ENCODE measurements around the gene PLA2G7.
"Not testable (repeated sequence)": the region's sequence is repeated elsewhere in the genome, so short reads cannot be mapped to it uniquely, and the experiment has no call there.

The PLA2G7 gene

DNA sequence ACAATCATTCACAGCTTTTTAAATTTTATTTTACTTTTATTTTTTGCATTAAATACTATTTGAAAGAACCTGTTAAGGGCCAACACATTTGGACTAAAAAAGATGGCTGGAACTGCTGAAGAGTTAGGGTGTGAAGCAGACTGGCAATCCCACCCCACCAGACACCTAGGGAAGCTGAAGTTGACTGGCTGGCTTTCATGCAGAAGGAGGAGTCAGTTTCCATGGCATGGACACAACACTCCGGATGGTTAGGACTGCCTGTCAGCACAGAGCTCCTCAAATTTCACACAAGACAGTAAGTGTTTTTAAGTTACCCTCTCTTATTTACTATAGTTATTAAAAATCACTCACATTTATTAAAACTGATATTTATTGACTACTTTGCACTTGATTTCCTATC is 11.5 kb upstream of the PLA2G7 start, which contains the start of gene ANKRD66:
Gene ANKRD66 (plus strand): TSS at position 238 of the 400 bp plus-strand sequence. CDS start 5,016 bp downstream, outside the sequence.
- no peak for DNase-seq

DNA sequence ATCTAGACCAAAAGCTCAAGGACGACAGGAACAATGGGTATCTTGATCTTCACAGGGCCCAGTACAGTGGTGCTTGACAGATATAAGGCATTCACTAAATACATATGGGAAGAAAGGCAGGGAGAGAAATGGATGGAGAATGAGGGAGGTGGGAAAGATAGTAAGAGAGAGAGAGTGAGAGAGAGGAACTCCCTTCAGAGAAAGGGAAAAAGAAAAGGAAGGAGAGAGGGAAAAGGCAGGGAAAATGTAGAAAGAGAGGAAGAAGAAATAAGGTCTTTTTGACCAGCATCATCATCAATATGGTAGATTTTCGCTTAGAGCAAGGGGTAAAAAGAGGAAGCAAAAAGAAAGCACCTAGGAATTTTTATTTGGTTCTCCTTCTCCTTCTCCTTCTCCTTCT is 10.8 kb upstream of the PLA2G7 start:
- no peak for DNase-seq

DNA sequence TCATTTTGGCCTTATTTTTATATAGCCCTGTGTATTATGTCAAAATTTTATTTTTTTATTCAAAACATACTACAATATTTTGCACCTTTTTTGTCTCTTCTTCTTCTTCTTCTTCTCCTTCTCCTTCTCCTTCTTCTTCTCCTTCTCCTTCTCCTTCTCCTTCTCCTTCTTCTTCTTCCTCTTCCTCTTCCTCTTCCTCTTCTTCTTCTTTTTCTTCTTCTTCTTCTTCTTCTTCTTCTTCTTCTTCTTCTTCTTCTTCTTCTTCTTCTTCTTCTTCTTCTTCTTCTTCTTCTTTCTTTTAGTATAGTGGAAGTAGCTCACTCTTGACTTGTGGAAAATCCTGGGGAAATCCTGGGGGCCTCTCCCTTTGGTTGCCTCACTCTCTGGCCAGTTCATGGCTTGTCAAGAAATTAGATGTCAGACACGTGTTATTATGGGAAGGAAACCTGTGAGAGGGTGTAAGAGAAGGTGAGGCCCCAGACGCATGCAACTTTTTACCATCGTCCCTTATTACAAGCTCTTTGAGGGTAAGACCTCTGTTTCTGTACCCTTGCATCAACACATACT is 9.1 kb upstream of the PLA2G7 start:
- not testable (repeated sequence) for DNase-seq

DNA sequence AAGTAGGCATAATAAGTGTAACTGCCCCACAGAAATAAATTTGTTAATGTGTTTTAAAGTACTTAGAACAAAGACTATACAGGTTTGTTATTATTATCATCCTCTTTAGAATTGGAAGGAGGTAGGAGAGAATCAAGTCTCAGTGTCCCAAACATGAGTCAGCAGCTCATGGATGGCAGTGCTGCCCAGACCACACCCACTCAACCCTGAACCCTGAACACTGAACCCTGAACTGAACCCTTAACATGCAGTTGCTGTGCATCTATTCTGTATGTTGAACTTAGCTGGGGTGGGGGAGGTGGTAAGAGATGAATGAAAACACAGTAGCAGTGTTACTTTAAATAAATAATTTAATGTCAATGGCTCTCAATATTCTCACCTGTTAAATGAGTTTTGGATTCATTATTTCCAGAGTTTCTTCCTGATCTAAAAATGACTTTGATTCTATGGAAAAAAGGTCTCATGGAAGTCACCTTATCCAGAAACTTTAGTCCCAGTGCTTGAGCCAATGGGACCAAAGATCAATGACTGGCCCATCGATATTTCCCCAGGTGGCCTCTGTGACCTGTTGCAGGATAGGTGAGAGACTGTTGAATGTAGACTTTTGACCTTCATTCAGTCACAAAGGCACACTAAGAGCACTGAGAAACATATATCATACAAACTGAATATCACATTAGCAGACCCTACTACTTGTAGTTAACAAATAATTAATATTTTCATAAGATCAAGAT is 8.4 kb upstream of the PLA2G7 start:
- no peak for DNase-seq

DNA sequence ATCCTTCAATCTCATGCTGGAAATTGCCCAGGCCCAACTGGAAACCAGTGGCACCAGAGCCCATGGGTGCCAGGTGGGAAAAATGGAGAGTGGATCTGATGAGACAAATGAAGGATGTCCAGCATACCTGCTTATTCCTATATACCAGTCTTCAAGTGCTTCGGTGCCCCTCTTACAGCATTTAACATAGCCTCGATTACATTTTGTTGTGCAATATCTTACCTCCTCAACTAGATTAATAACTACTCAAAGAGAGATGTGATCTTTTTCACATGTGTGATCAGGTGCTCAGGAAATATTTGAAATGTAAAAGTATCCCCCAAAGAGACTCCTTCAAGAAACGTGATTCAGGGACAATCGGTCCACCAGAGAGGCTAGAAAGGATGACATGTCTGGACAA is 6.7 kb upstream of the PLA2G7 start:
- DNase-seq: no peak

DNA sequence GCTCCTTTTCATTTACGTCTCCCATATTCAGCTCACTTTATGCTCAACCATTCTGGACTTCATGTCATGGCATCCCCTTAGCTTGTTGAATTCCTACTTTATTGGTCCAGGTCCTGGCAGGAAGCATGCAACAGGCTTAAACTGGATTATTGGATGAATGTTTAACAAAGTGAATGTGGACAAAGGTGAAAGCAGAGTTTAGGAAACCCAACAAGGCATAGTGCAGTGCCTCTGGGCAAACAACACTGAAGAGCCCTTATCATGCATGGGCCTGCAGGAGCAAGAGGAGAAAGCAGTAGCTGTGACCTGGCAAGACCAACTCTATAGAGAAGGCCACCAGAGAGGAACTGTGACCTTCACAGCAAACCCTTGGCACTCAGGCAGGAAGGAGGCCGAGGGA is 6.3 kb upstream of the PLA2G7 start:
- DNase-seq: no peak

DNA sequence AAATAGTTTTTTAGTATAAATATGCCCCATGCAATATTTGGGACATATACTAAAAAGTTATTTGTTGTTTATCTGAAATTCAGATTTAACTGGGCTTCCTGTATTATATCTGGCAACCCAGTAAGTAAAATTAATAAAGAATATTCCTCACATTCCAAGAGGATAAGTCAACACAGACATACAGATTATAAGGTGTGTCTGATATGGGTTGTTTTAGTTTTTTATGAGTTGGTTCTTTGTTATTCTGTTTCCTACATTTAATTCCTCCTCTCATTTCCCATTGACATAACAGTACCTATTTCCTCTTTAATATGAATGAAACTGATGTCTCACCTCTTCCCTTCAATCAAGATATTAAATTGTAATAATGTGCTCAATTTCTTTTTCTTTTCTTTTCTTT is 1.7 kb upstream of the PLA2G7 start:
- DNase-seq: no peak

DNA sequence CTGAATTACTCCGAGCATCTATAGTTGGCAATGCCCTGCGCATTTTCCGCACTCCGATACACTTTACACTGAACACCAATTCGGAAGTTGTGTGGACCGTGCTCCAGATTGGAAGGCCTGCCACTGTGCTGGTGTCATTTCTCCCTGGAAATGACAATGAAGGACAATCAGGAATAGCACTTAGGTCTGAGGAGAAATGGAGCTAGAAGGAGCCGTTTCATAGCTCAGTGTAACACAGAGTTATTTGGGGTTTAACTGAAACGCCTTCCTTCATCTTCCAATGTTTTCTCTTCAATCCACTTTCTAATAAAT is 501 bp upstream of the PLA2G7 start:
- no peak for DNase-seq

DNA sequence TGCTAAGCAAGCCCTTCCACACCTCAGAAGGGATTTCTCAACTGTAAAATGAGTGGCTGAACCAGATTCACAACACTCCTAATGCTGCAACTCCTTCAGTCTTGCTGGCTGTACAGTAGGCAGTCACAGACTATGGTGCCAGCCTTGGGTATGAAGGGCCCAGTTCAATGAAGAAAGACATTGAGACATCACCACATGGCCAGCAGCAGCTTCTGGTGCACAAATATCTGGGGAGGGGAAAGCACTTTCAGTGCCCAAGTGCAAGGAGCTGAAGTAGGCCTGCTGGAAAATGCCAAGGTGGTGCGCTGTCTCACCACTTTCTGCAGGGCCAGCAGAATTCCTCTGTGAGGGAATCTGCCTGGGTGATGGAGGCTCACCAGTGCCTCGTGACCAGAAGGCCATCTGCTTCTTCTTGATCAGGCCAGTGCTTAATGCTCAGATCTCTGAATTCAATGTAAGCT is 1.8 kb downstream of the PLA2G7 start:
- no peak for DNase-seq

DNA sequence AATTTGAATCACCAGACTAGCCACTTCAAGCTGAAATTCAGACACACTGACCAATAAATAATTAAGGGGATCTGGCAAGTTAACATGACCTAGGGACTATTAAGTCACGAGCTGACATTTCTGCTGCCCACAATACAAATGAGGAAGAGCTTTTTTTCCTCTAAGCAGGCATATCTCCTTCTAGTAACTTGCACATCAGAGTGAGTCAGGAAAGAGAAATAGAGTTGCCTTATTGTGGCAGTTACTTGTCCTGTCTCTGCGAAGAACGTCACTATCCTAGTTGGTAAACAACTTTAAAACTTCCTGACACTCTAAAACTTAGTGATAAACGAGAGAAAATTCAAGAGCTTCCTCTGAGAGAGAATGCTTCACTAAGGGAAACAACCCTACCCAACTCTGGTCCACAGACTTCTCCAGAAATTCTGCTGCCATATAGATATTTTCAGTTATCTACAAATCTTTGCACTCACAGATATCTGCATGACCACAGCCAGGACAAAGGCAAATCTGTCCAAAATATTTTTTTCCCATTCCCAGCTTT is 4.2 kb downstream of the PLA2G7 start:
- no peak for DNase-seq

DNA sequence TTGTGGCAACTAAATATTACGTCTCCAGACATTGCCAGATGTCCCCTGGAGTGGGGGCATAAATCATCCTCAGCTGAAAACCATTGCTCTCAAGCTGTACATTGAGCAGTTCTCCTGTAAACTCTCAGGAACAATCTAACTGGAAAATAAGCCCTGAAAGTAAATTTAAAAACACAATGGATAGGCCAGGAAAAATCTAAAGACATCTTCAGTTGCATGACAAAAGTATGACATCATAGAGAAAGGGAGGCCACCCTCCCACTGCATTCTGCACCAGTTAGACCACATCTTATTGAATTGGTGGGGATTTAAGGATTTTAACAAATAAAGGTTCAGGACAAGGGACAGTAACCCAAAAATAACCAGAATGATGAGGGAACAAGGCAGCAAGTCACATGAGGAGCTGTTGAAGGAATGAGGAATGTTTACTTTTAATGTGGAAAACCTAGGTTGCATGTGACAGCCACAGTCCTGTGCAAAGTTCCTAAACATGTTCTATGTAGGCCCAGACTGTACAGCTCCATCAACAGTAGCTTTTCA is 5.3 kb downstream of the PLA2G7 start:
- DNase-seq: no peak

DNA sequence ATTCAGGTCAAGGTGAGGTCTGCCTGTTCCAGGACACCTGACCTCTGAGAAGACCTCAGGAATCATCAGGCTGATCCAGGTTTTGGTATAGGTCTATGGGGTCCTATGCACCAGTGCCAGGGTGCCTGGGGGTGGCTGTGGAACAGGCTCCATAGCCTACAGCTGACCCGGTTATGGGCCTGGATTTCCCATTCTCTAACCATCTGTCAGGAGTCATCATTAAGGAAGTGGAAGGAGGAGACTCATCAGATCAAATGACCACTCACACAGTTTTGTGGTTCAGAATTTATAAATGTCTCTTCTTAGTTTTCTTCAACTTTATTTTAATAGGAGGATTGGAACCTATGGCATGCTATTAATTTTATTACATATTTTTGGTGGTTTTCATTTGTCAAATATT is 14.8 kb downstream of the PLA2G7 start:
- DNase-seq: no peak

DNA sequence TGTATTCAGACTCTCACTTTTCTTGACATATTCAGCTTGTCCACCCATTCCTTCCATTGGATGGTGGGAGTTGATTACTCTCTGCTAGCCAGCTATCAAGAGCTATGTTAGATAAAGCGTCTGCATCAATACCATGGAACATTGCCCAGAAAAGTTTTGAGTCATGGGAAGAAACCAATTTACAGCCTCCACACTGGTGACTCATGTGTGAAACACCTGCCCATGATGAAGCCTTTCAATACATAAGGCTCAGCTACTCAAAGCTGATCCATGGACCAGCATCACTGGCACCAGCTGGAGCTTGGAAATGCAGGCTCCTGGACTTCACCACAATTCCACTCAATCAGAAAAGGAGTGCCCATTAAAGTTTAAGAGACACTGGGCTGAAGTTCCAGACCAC is 16.1 kb downstream of the PLA2G7 start:
- peak in 1 of 2 experiments; percentile 3 for DNase-seq

DNA sequence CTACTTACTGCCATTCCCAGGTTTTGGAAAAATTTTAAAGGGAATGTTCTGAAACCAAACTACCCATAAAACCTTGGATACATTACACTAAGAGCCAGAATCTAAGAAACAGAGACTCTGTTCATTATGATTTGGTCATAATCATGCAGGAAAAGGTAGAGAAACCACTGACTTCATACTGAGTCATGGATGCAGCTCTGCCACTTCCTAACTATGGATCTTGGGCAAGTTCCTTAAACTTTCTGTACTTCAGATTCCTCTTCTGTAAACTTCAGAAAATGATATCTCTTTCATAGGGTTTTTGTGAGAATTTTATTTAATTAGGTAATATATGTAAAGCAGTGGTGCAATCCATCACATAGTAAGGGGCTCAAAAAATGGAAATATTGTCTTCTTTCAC is 20.0 kb downstream of the PLA2G7 start:
- DNase-seq: no peak

DNA sequence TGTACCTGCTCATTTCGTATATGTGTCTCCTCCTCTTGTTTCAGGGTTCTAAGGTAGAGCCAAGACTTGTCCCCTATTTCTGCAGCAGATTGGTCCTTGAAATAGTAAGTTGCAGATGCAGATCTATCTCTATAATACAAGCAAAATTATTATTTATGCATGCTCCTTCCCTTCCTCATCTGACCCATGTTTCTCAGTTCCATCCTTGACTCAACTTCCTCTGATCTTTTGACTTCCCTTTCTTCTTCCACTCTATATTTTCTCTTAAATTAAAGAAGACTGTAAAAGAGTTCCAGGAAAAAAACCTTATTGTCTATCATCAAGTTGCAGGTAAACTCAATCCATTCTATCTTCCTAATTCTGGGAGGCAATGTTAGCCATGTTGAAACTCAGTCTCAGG is 23.7 kb downstream of the PLA2G7 start:
- DNase-seq: no peak

DNA sequence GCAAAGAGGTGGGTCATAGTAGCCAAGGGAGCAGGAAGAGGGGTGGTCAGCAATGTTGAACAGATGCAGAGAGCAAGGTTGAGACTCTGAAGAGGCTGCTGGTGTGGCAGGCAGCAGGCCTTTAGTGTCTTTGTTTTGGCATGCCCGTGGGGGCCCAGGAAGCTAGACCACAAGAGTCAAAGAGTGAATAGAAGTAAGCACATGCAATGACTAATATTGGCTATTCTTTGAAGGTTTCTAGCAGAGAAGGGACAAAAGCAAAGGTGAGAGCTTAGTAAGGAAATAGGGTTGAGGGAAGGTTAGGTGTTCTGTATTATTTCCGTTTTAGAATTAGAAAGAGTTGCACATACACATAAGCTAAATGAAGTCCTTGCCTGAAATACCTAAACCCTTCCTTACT is 28.7 kb downstream of the PLA2G7 start:
- no peak for DNase-seq

DNA sequence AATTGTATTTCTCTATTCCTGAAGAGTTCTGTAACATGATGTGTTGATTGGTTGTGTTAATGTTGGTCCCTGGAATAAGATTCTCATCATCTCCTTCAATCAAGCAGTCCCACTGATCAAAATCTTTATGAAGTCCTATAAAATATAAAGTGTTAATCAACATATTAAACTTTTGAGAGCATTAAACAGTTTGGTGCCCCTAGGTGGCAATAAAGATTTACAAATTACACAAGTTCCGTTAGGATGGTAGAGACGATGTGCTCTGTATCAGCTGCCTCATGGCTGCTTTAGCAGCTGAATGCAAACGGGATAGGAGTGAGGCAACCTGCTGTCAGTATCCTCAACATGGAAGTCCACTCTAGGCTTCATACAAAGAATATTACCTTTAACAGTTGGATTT is 30.6 kb downstream of the PLA2G7 start:
- DNase-seq: peak; percentile 27 to 36

DNA sequence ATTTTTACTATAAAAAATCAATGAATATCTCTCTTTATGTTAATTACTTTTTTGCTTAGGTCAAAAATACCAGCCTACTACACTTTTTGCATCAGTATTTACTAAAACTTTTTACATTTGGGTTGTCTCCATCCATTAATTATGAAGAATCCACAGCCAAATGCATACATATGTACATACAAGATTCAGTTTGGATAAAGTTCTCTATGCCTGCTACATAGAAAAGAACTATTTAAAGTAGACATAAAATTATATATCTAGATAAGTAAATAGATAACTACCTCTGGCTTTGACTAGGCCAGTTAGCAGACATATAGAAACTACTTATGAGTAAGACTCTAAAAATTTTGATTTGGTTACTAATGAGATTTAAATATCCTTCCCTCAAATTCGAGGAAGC is 35.2 kb downstream of the PLA2G7 start:
- DNase-seq: no peak

DNA sequence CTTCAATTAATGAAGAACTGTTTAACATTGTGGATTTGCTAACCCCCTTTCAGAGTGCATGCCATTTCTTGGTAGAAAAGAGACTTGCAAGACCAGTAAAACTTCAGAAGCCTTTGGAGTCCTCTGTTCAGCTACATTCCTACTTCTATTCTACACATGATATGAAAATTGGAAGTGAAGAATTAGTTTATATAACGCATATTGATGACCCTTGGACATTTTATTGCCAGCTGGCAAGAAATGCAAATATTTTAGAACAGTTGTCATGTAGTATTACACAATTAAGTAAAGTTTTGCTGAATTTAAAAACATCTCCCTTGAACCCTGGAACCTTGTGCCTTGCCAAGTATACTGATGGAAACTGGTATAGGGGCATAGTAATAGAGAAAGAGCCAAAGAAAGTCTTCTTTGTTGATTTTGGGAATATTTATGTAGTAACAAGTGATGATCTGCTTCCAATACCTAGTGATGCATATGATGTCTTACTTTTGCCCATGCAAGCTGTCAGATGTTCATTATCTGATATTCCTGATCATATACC is 44.2 kb downstream of the PLA2G7 start:
- DNase-seq: no peak

DNA sequence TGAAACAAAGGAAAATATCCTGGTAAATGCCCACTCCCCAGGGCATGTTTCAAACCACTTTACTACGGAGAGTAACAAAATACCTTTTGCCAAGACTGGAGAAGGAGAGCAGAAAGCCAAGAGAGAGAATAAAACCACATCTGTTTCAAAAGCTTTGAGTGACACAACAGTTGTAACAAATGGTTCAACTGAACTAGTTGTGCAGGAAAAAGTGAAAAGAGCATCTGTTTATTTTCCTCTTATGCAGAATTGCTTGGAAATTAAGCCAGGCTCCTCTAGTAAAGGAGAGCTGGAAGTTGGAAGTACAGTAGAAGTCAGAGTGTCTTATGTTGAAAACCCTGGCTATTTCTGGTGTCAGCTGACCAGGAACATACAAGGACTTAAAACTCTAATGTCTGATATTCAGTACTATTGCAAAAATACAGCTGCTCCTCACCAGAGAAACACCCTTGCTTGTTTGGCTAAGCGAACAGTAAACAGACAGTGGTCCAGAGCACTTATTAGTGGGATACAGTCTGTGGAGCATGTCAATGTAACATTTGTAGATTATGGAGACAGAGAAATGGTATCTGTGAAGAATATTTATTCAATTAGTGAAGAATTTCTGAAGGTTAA is 44.9 kb downstream of the PLA2G7 start:
- DNase-seq: no peak

DNA sequence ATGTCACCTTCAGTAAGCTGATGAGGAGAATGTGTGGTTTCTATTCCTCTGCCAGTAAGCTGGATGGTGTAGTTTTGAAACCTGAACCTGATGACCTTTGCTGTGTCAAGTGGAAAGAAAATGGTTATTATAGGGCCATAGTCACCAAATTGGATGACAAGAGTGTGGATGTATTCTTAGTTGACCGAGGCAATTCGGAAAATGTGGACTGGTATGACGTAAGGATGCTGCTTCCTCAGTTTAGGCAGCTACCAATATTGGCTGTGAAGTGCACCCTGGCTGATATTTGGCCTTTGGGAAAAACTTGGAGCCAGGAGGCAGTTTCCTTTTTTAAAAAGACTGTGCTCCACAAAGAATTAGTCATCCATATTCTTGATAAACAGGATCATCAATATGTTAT is 45.5 kb downstream of the PLA2G7 start:
- DNase-seq: no peak

DNA sequence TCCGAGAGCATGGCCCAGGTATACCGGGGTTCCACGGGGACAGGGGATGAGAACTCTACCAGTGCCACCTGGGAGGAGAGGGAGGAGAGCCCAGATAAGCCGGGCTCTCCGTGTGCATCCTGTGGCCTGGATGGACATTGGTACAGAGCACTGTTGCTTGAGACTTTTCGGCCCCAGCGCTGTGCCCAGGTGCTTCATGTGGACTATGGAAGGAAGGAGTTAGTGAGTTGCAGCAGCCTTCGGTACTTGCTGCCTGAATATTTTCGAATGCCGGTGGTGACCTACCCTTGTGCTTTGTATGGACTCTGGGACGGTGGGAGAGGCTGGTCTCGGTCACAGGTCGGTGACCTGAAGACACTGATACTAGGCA is 46.2 kb downstream of the PLA2G7 start:
- no peak for DNase-seq

DNA sequence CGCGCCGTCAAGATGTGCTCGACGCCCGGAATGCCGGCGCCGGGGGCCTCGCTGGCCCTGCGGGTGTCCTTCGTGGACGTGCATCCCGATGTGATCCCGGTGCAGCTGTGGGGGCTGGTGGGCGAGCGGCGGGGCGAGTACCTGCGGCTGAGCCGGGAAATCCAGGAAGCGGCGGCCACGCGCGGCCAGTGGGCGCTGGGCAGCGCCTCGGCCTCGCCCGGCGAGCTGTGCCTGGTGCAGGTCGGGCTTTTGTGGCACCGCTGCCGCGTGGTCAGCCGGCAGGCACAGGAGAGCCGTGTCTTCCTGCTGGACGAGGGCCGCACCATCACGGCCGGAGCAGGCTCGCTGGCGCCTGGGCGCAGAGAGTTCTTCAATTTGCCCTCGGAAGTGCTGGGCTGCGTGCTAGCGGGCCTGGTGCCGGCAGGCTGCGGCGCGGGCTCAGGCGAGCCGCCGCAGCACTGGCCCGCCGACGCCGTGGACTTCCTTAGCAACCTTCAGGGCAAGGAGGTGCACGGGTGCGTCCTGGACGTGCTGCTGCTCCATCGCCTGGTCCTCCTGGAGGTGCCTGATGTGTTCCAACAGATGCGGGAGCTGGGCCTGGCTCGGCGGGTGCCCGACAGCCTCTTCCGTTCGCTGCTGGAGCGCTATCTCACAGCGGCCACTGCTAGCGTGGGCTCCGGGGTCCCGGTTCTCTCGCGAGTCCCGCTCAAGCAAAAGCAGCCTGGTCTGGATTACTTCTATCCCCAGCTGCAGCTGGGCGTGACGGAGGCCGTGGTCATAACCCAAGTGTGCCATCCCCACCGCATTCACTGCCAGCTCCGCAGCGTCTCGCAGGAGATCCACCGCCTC is 46.8 kb downstream of the PLA2G7 start:
- no peak for DNase-seq
